HG03571 (cell line): ENCODE data around the gene EXOC7.

Experiments used
- ATAC-seq: cut with Tn5 transposase; IDR thresholded peaks from one replicate; pipeline ENCODE4 v1.9.1; 2021; ENCODE audit not compliant: unreplicated experiment

Gene EXOC7

DNA sequence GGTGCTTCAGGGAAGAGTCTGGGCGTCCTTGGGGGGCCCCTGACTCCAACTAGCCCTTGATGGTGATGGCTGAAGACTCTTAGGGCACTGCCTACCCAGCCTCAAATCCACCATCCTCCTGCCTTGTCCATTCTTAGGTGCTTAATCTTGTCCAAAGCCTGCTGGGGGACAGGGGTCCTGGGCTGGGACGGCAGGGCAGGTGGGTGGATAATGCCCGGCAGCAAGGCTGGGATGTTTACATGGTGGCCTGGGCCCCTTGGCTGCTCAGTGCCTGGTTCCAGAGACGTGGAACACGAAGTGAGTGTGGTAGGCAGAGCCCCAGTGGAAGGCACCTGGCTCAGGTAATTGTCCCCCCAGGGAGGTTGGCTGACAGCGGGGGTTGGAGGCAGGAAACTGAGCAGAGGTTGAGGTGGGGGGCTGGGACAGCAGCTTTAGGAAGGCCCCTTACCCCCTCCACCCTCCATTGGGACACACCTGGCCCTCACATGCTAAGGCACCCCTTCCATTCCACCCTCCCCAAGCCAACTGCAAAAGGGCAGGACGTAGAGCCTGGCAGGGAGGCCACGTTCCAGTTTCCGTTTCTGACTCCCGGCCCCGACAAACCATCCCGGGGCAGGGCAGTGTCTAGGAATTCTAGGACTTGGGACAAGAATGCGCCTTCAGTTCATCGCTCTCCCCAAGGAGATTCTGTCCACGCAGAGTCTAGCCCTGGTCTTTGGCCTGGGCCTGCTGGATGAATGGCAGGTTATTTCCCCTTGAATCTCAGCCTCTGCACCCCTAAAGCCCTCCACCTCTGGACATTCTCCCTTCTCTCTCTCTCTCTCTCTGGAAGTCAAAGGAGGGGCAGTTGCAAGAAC, 35.5 kb upstream of the EXOC7 start:
- no peak for ATAC-seq

DNA sequence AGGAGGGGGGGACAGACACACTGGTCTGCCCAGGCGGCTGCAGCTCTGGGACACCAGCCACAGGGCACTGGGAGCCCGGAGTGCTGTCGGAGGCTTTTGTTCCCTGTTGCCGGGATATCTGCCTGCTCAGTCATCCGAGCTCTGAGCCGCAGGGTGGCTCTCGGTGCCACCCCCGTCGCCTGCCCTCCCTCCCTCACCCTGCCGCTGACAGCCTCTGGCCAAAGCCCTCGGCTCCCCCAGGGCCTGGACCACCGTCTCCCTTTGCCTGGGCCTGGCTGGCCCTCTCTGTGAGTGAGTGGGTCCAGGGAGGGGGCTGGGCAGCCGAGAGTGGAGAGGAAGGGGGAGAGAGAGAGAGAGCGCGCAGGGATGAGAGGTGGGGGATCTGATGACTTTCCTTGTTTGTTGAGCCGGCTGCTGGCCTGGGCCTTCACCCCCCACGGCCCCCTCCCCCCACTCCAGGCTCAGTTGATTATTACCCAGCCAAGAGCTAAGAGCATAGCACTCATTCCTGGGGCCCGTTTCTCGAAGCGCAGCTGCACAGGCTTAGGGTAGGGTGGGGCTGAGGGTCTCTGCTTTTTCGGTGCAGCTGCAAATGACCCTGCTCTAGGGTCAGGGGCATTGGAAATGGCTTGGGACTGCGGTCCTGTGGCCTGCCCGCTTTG, 34.8 kb upstream of the EXOC7 start:
- ATAC-seq = no peak

DNA sequence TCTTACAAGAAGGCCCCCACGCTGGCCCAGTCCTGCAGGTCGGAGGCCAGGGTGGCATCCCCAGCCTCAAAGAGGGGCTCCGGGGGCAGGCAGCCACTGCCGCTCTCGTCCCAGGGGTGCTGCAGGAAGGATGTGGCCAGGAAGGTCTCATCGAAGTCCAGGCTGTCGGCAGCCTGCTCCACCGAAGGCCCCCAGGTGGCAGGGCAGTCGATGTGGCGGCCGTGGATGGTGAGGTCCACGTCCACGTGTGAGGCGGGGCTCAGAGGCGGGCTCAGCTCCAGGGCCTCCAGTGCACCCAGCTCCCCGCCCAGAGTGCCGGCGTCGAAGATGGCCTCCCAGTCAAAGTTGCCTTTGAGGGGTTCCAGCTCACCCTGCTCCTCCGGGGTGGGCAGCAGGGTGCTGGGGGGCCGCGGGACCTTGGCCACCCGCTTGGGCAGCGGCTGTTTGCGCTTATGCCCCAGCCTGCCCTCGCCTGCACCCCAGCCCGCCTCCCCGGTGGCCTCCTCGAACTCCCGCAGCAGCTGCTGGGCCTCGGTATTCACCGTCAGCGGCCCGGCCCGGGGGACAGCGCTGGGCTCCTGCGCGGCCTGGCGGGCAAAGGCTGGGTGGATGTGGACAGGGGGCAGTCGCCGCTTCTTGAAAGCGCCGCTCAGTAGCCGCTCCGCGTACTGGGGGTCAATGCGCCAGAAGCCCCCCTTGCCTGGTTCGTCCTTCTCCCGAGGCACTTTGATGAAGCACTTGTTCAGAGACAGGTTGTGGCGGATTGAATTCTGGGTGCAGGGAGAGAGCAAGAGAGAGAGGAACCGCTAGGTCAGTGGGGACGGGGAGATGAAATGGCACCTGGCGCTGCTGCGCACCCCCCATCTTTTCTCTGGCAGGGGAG, 34.0 kb upstream of the EXOC7 start:
- ATAC-seq = no peak

DNA sequence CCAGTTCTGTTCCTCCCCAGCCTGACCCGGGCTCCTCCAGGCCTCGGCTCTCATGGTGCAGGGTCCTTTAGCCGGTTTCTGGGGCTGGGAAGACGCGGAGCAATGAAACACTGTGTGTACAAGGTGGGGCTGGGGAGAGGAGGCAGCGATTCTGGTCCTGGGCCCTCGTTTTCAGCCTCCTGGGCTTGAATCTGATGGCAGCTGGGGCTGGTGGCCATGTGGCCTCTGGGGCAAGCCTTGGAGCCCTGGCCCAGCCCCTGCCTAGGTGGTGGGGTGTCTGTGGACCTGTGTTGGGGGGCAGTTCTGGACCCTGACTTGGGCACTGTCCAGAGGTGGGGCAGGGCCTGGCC, 33.4 kb upstream of the EXOC7 start:
- no peak for ATAC-seq

DNA sequence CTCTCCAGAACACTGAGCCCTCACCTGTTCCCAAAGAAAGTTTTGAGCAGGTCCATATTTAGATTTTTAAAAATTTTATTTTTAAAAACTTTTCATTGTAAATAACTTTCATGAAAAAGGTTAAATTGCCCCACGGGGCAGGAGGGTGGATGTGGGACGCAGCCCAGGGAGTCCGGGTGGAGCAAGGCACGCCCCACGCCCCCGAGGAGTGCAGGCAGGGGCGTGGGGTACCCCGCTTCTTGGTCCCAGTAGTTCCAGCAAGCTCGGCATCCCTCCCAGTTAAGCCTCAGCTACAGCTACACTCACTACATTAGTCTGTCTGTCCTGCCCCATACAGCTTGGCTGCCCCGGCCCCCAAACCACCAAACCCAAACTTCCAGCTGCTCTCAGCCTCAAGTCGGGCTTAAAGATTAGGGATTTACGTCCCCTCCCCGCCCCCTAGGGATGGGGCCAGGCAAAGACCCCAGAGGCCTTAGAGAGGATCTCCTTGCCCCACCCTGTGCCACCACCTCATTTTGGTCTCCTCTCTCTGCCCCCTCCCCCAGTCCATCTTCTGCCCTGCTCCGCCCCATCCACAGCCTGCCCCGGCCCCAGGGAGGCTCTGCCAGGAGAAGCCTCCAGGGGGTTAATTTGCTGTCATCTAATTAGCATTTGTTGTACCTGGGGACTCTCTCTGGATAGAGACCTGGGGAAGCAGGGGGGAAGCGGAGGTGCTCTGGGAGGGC, 32.9 kb upstream of the EXOC7 start:
- ATAC-seq = no peak

DNA sequence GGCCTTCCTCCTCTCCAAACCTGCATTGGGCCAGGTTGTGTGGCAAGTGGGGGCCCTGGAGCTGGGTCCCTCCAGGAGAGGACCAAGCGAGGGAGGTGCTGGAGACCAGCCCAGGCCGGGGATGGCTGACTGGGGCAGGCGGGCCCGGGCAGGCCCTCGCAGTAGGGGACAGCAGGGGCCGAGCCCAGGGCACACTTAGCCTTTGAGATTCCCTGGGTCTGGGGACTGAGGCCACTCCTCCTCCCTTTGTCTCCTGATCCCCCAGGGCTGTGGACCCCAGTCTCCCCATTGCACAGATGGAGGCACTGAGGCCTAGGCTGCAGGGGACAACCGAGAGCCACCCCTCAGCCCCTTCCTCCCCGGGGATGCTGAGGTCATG, 32.2 kb upstream of the EXOC7 start:
- no peak for ATAC-seq

DNA sequence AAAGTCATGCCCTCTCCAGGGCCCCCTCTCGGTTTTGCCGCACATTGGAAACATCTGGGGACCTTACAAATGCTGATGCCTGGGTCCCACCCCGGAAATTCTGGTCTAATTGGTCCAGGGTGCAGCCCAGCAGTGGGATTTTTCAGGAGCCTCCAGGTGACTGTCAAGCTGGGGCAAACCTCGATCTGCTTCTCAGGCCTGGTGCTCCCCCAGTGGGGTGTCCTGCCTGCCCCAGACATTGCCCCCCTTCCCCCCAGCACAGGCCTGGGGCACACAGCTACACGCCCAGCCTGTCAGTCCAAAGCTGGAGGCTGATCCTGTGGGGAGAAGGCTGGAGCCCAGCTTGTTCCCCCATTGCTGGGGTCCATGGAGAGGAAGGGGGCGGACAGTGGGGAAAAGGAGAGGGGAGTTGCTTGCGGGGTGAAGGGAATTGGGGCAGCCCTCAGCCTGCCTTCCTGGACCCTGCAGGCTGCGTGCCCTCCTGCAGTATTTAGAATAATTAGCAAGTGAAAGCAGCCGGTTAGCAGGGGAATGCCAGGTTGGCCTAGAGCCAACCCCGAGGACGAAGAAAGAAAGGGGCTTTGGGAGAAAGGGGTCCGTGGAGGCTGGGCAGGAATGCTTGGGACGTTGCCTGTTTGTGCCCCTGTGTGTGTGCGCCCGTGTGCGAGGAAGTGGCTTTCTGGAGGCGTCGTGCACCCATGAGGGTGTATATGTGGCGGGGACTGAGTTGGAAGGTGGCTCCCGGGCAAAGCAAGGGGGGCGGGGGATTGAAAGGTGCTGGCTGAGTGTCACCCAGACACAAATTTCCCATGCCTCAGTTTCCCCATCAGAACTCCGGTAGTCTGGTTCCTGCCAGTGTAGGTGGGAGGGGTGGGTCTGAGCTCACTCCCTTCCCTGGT, 31.6 kb upstream of the EXOC7 start:
- no peak for ATAC-seq

DNA sequence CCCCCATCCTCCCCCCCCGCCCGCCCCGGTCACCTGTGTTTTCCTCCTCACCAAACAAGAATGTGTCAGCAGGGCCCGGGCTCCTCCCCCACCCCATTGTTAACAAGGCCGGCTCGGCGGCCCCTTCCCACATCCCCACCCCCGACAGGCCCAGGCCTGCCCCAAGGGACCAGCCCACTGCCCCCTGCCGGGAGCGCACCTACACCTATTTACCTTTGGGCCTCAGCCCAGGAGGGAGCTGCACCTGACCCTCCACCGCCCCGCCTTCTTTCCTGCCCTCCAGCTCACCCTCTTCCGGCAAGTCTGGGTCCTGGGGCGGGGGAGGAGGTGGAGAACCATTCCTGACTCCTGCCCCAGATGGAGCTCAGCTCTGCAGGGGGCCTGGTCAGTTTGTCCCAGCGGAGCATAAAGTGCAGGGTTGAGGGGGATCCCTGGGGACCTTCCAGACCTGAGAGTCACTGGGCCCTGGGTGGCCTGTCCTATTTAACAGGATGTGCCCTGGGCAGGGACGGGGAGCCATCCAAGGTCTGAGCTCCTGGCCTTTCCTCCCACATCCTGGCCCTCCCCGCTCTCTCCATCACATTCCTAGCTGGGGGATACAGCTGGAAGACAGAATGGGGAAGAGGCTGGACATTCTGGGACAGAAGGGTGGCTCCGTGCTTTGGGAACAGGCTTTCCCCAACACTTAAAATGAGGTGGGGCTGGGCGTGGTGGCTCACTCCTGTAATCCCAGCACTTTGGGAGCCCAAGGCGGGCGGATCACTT, 29.2 kb upstream of the EXOC7 start:
- ATAC-seq = no peak

DNA sequence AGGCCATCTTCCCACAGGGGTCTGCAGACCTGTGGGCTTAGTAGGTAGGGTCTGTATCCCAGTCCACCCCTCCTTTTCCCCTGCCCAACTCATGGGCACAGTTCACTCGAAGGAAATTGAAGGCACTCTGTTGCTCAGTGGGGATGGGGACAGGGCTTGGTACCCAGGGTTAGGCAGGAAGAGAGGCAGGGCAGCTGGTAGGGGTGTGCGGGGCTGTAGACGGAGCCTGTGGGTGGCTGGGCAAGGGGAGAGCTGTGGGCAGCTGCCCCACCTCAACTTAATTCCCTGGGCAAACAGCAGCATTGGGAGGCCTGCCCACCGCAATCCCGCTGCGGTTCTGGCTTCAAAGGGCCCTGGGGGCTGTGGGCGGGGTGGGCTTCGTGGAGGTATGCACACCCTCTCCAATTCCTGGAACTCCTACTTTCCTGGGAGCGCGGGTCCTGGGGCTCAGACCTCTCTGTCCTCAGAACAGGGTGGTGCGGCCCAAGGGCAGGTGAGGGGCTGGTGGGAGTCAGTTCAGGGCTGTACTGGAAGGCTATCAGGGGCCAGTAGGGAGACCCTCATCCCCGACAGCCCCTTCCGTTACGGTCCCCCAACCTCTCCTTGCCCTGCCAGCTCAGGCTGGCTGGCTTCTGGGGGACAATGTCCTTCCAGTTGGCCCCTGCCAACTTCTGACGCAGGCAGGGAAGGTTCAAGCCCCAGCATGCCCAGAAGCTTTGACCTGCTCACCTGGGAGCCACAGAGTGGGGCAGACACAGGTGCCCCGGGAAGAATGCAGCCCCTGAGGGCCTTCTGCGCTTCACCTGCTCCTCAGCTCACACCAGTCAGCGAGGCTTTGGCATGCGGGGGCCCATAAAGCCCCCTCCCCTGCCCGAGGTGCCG, 28.3 kb upstream of the EXOC7 start:
- ATAC-seq = no peak

DNA sequence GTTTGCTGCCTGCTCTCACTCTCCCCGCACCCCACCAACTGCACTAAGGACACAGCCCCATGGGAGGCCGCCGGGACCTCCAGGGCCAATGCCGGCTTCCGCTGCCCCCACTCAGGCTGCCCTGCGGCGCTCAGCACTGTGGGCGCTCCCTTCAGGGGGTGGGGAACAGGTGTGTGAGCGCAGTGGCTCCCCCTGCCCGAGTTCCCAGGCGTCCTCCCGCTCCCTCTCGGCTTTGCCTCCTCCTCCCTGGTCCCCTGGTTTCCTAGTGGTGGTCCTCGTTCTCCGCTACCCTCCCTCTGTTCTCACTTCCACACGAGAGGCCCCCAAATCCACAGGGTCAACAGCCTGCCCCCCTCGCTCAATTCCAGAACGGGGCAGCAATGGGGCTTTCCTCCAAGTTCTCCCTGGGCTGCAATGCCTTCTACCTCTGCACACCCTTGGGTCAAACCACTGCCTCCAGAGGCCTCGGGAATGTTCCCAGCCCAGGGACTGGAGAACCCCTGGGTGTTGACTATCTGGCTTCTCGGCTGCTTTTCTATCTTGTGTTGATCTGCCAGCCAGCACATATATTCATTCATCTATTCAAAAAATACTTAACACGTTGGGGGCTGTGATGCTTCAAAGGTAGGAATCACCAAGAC, 27.6 kb upstream of the EXOC7 start:
- ATAC-seq = no peak

DNA sequence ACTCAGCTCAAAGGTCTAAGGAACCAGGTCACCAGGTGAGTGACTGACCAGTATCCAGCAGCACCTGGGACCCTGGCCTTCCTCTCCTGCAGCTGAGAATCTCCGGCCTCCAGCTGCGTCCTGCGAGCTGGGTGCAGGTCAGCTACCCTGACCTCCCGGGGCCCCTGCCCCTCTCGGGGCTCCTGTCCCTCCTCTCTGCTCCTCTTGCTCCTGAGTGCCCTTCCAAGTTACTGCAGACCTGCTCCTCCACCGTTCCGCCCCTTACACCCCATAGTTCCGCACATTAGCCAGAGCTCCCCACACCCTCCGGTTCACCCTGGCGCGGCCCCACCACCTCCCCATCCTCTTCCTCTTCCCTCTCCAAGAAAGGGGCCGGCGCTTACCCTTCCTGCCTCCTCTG, 26.9 kb upstream of the EXOC7 start:
- ATAC-seq = no peak

DNA sequence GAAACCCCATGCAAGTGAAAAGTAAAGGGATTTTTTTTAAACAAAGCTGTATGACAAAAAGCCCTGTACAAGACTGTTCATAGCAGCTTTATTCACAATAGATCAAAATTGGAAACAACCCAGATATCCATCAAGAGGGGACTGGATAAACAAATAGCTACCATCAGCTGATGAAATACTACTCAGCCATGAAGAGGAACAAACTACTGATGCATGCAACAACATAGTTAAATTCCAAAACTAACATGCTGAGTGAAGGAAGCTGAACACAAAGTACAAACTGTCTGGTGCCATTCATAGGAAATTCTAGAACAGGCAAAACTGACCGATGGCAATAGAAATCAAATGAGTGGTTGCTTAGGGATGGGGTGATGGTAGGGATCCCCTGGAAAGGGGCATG, 22.3 kb upstream of the EXOC7 start:
- no peak for ATAC-seq

DNA sequence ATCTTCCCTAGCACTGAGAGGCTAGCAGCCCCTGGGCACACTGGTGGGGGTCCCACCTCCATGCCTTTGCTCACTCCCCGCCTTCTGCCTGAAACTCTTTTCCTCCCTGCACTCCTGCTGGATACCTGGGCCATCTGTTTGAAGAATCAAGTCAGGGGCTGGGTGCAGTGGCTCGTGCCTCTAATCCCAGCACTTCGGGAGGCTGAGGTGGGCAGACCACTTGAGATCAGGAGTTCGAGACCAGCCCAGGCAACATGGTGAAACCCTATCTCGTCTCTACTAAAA, 21.7 kb upstream of the EXOC7 start:
- no peak for ATAC-seq

DNA sequence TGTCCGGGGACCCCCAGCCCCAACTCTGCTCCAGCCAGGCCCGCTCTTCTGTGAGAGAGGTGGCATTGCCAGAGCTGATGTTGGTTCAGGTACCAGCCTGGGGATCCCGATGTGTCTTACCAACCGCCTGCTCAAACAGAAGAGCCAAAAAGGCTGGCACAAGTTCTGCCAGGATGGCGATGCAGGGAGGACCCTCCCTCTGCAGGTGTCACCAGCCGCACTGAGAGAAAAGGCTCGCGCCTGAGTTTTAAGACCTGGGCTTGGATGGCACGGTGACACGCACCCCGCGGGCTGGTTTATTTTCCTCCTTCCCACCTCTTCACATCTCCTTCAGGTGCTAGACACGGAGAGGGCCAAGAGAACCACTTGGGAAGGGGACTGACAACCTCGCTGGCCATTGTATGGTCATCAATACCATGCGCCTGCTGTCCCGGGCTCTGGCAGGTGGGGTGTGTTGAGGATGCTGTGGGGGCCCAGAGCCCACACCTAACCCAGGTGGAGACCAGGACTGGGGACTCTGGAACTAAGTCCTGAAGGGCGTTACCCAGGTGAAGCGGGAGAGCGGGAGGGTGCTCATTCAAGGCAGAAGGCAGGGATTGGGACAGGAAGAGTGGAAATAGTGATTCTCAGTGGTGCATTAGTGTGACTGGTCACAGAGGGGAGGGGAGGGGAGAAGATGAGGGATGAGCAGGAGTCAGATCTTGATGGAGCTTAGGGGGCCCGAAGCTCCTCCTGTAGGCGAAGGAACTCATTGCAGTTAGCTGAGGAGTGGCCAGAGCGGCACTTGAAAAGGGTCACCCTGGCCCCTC, 21.2 kb upstream of the EXOC7 start:
- no peak for ATAC-seq

DNA sequence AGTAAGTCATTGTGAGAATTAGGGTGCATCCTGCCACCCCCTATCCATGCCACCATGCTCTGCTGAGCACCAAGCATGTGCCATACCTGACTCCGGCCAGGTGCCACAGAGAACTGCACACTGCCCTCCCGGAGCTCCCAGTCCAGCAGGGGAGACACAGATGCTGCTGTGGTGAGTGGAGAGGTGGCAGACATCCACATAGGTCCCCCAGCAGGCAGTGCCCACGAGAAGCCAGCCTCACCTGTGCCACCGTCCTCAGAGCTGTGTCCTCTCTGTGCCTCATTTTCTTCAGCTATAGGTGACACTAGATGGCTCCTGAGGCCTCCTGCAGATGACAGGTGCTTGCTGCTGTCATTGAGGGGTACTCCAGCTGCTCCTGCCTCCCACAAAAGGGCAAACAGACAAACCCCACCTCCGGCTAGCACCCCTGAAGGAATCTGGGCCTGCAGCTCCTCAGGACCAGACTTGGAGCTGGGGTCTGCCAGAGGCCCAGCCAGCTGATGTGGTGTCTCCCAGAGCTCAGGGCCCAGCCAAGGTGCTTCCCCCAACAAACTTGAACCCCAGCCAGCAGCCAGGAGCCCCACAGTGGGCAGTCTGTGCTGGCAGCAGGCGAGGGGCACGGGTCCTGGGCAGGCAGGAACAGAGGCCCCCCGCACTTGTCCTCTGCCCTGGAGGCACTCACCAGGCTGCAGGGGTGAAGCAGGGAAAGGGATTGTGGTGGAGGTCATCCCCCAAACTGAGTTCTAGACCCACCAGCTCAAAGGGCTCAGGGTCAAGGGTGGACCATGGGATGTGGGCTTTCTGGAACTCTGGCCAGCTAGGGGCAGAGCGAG, 20.4 kb upstream of the EXOC7 start:
- ATAC-seq = no peak

DNA sequence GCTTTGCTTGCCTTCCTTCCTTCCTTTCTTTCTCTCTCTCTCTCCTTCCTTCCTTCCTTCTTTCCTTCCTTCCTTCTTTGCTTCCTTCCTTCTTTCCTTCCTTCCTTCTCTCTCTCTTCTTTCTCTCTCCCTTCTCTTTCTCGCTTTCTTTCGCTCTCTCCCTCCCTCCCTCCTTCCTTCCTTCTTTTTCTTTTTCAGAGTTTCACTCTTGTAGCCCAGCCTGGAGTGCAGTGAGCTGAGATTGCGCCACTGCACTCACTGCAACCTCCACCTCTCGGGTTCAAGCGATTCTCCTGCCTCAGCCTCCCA, 19.6 kb upstream of the EXOC7 start:
- ATAC-seq = no peak
